ENCODE measurements around the gene CNTN5. TPM values are rescaled to one million over a fixed set of nuclear protein-coding genes. Genes with fewer than 3 reads are reported as not detected.

CNTN5 gene
- total RNA-seq, 1 donor from 2014 or later = 0.24 TPM

DNA sequence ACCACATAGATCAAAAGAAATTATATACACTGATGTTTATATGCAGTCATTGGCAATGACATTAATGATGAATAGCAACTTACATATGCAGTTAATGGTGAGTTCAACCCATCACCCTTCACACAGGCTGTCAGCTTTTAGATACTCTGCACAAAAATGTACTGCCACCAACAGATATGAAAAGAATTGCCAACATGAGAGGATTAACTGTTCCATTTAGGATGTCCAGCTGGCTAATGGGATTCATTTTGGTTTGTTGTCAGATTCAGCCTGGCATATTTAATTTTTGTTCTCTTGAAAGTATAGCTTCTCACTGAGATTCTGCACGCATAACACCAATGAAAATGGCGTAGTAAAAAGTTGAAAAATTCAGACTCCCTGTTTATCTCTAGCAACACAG, 1112.4 kb downstream of the CNTN5 start:
- Histone ChIP-seq H3K4me3 (no peak overlapping the region), H3K27me3 (ENCODE audit: low read depth) (no peaks in the 10 kb centered on the region), H3K9me3 (no peaks in the 10 kb centered on the region), H3K36me3 (no peaks in the 10 kb centered on the region), H3K4me1 (no peaks in the 10 kb centered on the region), H3K27ac (no peak overlapping the region)
- DNase-seq (no peak), ATAC-seq (no peak)
- TF ChIP-seq, protein P1, sequence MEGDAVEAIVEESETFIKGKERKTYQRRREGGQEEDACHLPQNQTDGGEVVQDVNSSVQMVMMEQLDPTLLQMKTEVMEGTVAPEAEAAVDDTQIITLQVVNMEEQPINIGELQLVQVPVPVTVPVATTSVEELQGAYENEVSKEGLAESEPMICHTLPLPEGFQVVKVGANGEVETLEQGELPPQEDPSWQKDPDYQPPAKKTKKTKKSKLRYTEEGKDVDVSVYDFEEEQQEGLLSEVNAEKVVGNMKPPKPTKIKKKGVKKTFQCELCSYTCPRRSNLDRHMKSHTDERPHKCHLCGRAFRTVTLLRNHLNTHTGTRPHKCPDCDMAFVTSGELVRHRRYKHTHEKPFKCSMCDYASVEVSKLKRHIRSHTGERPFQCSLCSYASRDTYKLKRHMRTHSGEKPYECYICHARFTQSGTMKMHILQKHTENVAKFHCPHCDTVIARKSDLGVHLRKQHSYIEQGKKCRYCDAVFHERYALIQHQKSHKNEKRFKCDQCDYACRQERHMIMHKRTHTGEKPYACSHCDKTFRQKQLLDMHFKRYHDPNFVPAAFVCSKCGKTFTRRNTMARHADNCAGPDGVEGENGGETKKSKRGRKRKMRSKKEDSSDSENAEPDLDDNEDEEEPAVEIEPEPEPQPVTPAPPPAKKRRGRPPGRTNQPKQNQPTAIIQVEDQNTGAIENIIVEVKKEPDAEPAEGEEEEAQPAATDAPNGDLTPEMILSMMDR (IDR thresholded peaks at IDR 0.05) = no peak
- intact Hi-C loops (cut with DNase I) = no loop called here

DNA sequence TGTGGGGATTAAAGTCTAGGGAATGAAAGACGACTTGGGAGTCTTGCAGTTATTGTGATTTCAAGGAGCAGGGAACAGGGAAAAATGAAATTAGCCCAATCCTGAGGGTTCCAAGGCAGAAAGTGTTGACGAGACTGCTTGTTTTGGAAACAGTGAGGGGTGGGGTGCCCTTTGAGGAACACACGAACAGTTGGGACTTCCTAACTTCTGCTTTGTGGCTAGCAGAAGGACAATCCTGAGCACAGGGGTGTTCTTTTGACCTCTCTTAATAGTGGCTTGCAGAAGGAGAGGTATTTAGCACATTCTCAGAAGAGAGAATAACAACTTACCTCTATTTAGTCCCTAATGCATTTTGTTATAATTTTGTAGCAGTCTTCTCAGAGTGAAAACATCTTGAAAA, 1120.5 kb downstream of the CNTN5 start:
- DNase-seq (no peak), ATAC-seq (no peak)
- intact Hi-C loops (cut with DNase I) = no loop called here
- no peak overlapping the region for H3K27ac ChIP-seq
- H3K4me3 ChIP-seq = no peak overlapping the region
- no peaks in the 10 kb centered on the region for H3K9me3 ChIP-seq
- H3K27me3 ChIP-seq (ENCODE audit: low read depth) = no peaks in the 10 kb centered on the region
- H3K4me1 ChIP-seq = no peaks in the 10 kb centered on the region
- TF ChIP-seq, protein P1 (IDR thresholded peaks at IDR 0.05) = no peak
- H3K36me3 ChIP-seq = no peaks in the 10 kb centered on the region

DNA sequence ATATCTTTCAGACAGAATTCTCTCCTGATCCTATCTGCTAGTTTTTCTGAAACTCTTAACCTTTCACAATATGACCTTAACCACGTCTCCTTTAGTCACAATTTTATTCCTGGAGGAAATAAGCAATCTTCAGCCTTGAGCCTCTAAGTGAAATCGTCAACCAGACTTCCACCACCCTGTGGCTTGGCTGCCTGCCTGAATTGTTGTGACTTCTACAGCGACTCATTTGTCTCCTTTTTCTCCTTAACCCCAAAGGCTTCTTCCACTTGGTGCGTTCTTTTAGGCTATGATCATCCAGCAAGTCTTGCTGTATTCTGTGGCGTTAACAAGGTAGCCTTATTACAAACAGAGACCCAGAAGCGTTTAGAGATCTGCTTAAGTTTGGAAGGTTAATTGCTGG, 1131.2 kb downstream of the CNTN5 start:
- H3K4me1 ChIP-seq = no peaks in the 10 kb centered on the region
- ATAC-seq = no peak
- no peaks in the 10 kb centered on the region for H3K27me3 ChIP-seq (ENCODE audit: low read depth)
- no peak overlapping the region for H3K4me3 ChIP-seq
- H3K9me3 ChIP-seq = no peaks in the 10 kb centered on the region
- TF ChIP-seq, protein P1 (IDR thresholded peaks at IDR 0.05) = no peak
- intact Hi-C loops (cut with DNase I) = no loop called here
- DNase-seq = no peak
- H3K27ac ChIP-seq = no peak overlapping the region
- H3K36me3 ChIP-seq = no peaks in the 10 kb centered on the region

DNA sequence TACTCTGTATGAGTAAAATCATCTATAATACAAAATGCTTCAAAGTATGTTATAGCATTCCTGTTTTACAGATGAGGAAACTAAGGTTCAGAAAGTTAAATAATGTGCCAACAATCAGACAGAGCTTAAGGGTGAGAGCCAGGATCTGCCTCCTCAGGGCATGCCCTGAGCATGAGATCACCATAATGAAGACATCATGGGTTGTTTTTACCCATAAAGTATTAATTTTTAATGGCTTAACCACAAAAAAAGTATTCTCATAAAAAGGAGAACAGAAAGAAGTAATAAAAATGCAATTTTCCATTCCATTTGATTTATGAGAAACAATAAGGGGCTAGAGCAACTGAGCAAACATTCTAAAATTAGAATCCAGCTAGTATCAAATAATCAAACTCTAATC, 1132.0 kb downstream of the CNTN5 start:
- no peaks in the 10 kb centered on the region for H3K36me3 ChIP-seq
- intact Hi-C loops (cut with DNase I) = no loop called here
- TF ChIP-seq, protein P1 (IDR thresholded peaks at IDR 0.05) = no peak
- H3K9me3 ChIP-seq = no peaks in the 10 kb centered on the region
- H3K27ac ChIP-seq = no peak overlapping the region
- ATAC-seq (no peak), DNase-seq (no peak)
- no peak overlapping the region for H3K4me3 ChIP-seq
- no peaks in the 10 kb centered on the region for H3K4me1 ChIP-seq
- no peaks in the 10 kb centered on the region for H3K27me3 ChIP-seq (ENCODE audit: low read depth)

DNA sequence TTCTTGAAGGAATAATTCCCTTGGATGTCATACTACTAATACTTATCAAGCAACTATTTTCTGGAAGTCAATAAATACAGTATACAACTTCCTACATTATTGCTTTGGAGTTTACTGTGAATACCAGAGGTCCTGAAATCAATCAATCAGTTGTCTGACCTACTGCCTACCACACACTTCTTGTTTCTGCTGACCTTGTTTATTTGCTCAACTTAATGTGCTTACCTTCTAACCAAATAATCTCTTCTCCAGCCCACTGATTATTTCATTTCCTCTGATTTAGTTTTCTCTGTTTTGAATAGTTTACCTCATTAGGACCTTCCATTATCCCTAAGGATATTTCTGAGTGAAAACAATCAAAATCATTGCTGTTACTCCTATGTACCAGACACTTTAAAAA, 1142.7 kb downstream of the CNTN5 start:
- Histone ChIP-seq H3K27me3 (ENCODE audit: low read depth) (no peaks in the 10 kb centered on the region), H3K27ac (no peak overlapping the region), H3K4me1 (no peaks in the 10 kb centered on the region), H3K36me3 (no peaks in the 10 kb centered on the region), H3K4me3 (no peak overlapping the region), H3K9me3 (no peaks in the 10 kb centered on the region)
- no peak for DNase-seq
- intact Hi-C loops (cut with DNase I) = no loop called here
- ATAC-seq = no peak
- TF ChIP-seq, protein P1 (IDR thresholded peaks at IDR 0.05) = no peak

- no peak overlapping the region for H3K4me3 ChIP-seq
- no peaks in the 10 kb centered on the region for H3K9me3 ChIP-seq
- DNase-seq = no peak
- TF ChIP-seq, protein P1 (IDR thresholded peaks at IDR 0.05) = no peak
- H3K27me3 ChIP-seq (ENCODE audit: low read depth) = no peaks in the 10 kb centered on the region
- intact Hi-C loops (cut with DNase I) = no loop called here
- no peaks in the 10 kb centered on the region for H3K4me1 ChIP-seq
- ATAC-seq = no peak
- no peak overlapping the region for H3K27ac ChIP-seq
- no peaks in the 10 kb centered on the region for H3K36me3 ChIP-seq
Observed at GRCh38 chr11:100174881-100175280, 1154.1 kb downstream of the CNTN5 start.

Measured in lower lobe of right lung (tissue), 2 donors.